PFSK-1 (cell line): ENCODE data around the gene TAGLN2.

Source experiments
- SIN3A ChIP-seq: IDR thresholded peaks from 2 replicates; pipeline ENCODE4 v1.6.1; 2012; ENCODE audit warnings: mild to moderate bottlenecking, low read length, moderate library complexity, borderline replicate concordance; ENCODE audit not compliant: insufficient read depth
- TAF1 ChIP-seq: IDR thresholded peaks from 2 replicates; pipeline ENCODE4 v1.6.1; 2012; ENCODE audit warnings: low read length, control low read depth, borderline replicate concordance; ENCODE audit not compliant: insufficient read depth

DNA sequence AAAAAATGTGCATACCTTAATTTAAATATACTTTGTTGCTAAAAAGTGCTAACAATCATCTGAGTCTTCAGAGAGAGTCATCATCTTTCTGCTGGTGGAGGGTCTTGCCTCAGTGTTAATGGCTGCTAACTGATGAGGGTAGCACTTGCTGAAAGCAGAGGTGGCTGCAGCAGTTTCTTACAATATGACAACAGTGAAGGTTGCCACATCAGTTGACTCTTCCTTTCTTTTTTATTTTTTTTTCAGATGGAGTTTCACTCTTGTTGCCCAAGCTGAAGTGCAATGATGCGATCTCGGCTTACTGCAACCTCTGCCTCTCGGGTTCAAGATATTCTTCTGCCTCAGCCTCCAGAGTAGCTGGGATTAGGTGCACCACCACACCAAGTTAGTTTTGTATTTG is 22.8 kb downstream of the TAGLN2 start:
- TF ChIP-seq SIN3A (no peak), TAF1 (no peak)
